Measurements from ENCODE around the gene LEFTY1. TPM values are rescaled to one million over a fixed set of nuclear protein-coding genes. Genes with fewer than 3 reads are reported as not detected.

Gene LEFTY1
- total RNA-seq, 1 experiment from 2014 or later: 0.64 TPM

GRCh38 chr1:225903623-225904022, 14.7 kb upstream of the LEFTY1 start:
- no peak for DNase-seq (ENCODE audit: low read depth, low spot score)
- no peak for TF ChIP-seq CTCF (IDR thresholded peaks at IDR 0.05 in 2 of 3, conservative IDR thresholded peaks at IDR 0.05 in 1 of 3; ENCODE audit: borderline replicate concordance in 1 of 3, insufficient read depth in 1 of 3, low read depth in 2 of 3, low read length in 2 of 3)
- TF ChIP-seq CBX3 (IDR thresholded peaks at IDR 0.05; ENCODE audit: low read depth): no peak
- no peak for TF ChIP-seq ELF1 (IDR thresholded peaks at IDR 0.05; ENCODE audit: borderline replicate concordance, low read depth)
- TF ChIP-seq YY1 (IDR thresholded peaks at IDR 0.05; ENCODE audit: extremely low read depth, insufficient replicate concordance, low read depth, low read length): no peak
- no peak for TF ChIP-seq SP1 (IDR thresholded peaks at IDR 0.05; ENCODE audit: low read depth)
- no peak for TF ChIP-seq POLR2AphosphoS5 (IDR thresholded peaks at IDR 0.05; ENCODE audit: low read depth, low read length)
- TF ChIP-seq RAD21 (IDR thresholded peaks at IDR 0.05; ENCODE audit: low read depth): no peak
- TF ChIP-seq EZH2phosphoT487 (IDR thresholded peaks at IDR 0.05; ENCODE audit: borderline replicate concordance): no peak
- no peak for TF ChIP-seq MAX (IDR thresholded peaks at IDR 0.05)
- no peak for TF ChIP-seq ZFX (IDR thresholded peaks at IDR 0.05)
- no peak for TF ChIP-seq TCF7L2 (IDR thresholded peaks at IDR 0.05; ENCODE audit: borderline replicate concordance, extremely low read depth, insufficient read depth, insufficient read length)
- no peak for TF ChIP-seq ATF3 (IDR thresholded peaks at IDR 0.05)
- no peak for TF ChIP-seq EGR1 (IDR thresholded peaks at IDR 0.05; ENCODE audit: low read depth)
- TF ChIP-seq CEBPB (IDR thresholded peaks at IDR 0.05; ENCODE audit: low read depth): no peak
- TF ChIP-seq SIN3A (IDR thresholded peaks at IDR 0.05; ENCODE audit: low read depth): no peak
- TF ChIP-seq JUND (IDR thresholded peaks at IDR 0.05): no peak
- no peak for TF ChIP-seq ZBTB33 (IDR thresholded peaks at IDR 0.05; ENCODE audit: extremely low read depth, insufficient replicate concordance, low read length)
- TF ChIP-seq ZNF274 (IDR thresholded peaks at IDR 0.05; ENCODE audit: low read depth, low read length): no peak
- TF ChIP-seq REST (IDR thresholded peaks at IDR 0.05; ENCODE audit: low read depth): no peak
- TF ChIP-seq EZH2 (IDR thresholded peaks at IDR 0.05): no peak
- BruUV-seq (replicated peaks): no TSS peak
- Histone ChIP-seq H3K4me2 (ENCODE audit: low read length) (no peak overlapping the region), H2AFZ (ENCODE audit: low read depth, low read length, poor library complexity, severe bottlenecking) (no peak overlapping the region), H3K4me1 (ENCODE audit: control insufficient read depth in 1 of 2, insufficient read depth in 2 of 2, low read length in 2 of 2) (no peaks in the 10 kb centered on the region), H3K4me3 (replicated peaks in 1 of 2; ENCODE audit: low read depth in 1 of 2, low read length in 2 of 2) (no peak overlapping the region), H4K20me1 (ENCODE audit: insufficient read depth) (no peaks in the 10 kb centered on the region), H3K9me3 (ENCODE audit: control insufficient read depth in 1 of 2, insufficient read depth in 1 of 2, low read depth in 1 of 2, low read length in 2 of 2) (no peaks in the 10 kb centered on the region), H3K36me3 (ENCODE audit: control insufficient read depth in 1 of 2, insufficient read depth in 2 of 2, low read length in 2 of 2) (no peaks in the 10 kb centered on the region), H3K27ac (ENCODE audit: low read depth, low read length) (no peak overlapping the region), H3K79me2 (ENCODE audit: insufficient read depth, low read length) (no peaks in the 10 kb centered on the region), H3K27me3 (ENCODE audit: insufficient read depth, low read length) (no peaks in the 10 kb centered on the region), H3K9ac (ENCODE audit: low read length) (no peak overlapping the region), H3K9me2 (ENCODE audit: insufficient read depth) (no peaks in the 10 kb centered on the region)
- ChIA-PET POLR2A (no interaction called here), RAD21 (ENCODE audit: low non-redundant PET in 1 of 2, low total read pairs in 2 of 2, uncharacterized antibody in 2 of 2, unreplicated experiment in 2 of 2) (no interaction called here), CTCF (no interaction called here)
- ATAC-seq: no peak
- intact Hi-C loops (cut with micrococcal nuclease): no loop called here

All from HCT116 (cell line).